ENCODE measurements around the gene SLC4A5.

Gene SLC4A5

DNA sequence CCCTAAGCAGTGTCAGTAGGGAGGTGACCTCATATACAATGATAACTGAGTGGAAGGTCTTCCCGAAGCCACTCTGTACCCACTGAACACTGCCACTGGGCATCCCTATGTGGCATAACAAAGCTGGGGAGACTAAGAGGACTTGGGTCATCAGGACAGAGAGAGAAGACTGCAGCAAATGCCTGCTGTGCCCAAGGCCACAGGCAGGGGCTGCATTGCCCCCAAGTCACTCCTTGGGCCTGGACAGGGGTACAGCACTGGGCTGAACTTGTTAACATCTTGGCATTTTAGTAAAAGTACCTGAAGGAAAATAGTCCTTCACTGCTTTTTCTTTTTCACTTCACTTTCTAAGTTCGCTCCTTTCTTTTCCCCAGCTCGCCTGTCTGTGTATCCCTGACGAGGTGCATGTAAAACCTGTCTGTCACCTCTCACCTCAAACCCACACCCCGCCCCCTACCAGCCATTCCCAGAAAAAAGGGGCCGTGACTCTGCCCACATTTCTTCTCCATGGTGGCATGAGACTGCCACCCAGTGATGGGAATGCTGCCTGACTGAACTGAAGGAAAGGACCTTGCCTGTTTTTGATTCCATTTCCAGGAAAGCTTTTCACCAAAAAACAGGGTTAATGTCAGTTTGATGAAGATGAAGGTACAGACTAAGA lies 81.9 kb downstream of the SLC4A5 start:
- H3K36me3 ChIP-seq (ENCODE audit: insufficient read depth, low read depth, low read length) = no peaks in the 10 kb centered on the region
- no peak overlapping the region for H3K4me3 ChIP-seq (ENCODE audit: low read length)
- no peak overlapping the region for H3K27ac ChIP-seq (ENCODE audit: low read length)
- H3K27me3 ChIP-seq (ENCODE audit: insufficient read depth, low read length) = no peaks in the 10 kb centered on the region
- no peak overlapping the region for H3K9ac ChIP-seq (ENCODE audit: low read depth, low read length)
- no peaks in the 10 kb centered on the region; the same call in 1 of the 2 replicates for H3K4me1 ChIP-seq (ENCODE audit: insufficient read depth, low read length)
- no peaks in the 10 kb centered on the region for H3K9me3 ChIP-seq (ENCODE audit: insufficient read depth, low read depth, low read length)

DNA sequence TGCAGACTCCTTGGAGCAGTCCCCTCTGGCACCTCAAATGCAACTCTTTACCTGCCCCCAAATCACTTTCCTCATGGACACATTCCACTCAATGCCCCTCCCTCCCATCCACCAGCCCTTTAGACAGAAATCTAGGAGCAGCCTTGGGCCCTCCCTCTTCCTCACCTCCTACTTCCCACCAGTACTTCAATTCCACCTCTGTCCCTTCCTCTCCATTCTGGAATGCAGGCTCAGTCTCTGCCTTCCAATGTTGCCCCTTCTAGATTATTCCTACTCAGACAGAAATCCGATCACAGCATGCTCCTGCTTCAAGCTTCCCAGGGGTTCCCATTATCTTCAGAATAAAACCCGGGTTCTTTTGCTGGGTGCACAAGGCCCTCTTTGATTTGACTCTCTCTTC lies 82.7 kb downstream of the SLC4A5 start:
- no peak overlapping the region for H3K9ac ChIP-seq (ENCODE audit: low read depth, low read length)
- no peak overlapping the region for H3K4me3 ChIP-seq (ENCODE audit: low read length)
- H3K27me3 ChIP-seq (ENCODE audit: insufficient read depth, low read length) = no peaks in the 10 kb centered on the region
- no peak overlapping the region for H3K27ac ChIP-seq (ENCODE audit: low read length)
- no peaks in the 10 kb centered on the region; the same call in 1 of the 2 replicates for H3K4me1 ChIP-seq (ENCODE audit: insufficient read depth, low read length)
- no peaks in the 10 kb centered on the region for H3K9me3 ChIP-seq (ENCODE audit: insufficient read depth, low read depth, low read length)
- no peaks in the 10 kb centered on the region for H3K36me3 ChIP-seq (ENCODE audit: insufficient read depth, low read depth, low read length)

DNA sequence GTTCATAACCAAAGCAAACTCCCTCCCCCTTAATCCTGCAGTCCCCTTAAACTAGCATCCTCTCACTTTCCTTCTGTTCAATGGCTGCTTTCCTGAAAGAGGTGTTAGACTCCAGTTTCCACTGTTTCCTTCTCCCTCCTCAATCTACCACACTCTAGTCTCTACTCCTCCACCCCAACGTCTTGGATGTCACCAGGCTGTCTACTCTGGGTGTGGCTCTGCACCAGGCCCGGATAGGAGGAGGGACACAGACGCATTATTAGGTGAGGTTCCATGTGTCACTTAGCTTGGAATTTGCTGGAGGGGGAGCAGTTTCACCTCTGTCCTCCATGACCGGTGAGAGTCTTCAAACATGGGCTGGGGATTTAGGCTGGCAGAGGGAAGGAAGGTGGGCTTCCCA lies 83.5 kb downstream of the SLC4A5 start:
- Histone ChIP-seq H3K27me3 (ENCODE audit: insufficient read depth, low read length) (no peaks in the 10 kb centered on the region), H3K4me3 (ENCODE audit: low read length) (no peak overlapping the region), H3K4me1 (ENCODE audit: insufficient read depth, low read length) (no peaks in the 10 kb centered on the region; the same call in 1 of the 2 replicates)

GRCh38 chr2:74259191-74259590 lies 84.0 kb downstream of the SLC4A5 start:
- no peaks in the 10 kb centered on the region for H3K27me3 ChIP-seq (ENCODE audit: insufficient read depth, low read length)
- H3K36me3 ChIP-seq (ENCODE audit: insufficient read depth, low read depth, low read length) = no peaks in the 10 kb centered on the region
- no peak overlapping the region for H3K27ac ChIP-seq (ENCODE audit: low read length)
- H3K9me3 ChIP-seq (ENCODE audit: insufficient read depth, low read depth, low read length) = no peaks in the 10 kb centered on the region
- H3K9ac ChIP-seq (ENCODE audit: low read depth, low read length) = no peak overlapping the region
- no peak overlapping the region for H3K4me3 ChIP-seq (ENCODE audit: low read length)
- no peaks in the 10 kb centered on the region; the same call in 1 of the 2 replicates for H3K4me1 ChIP-seq (ENCODE audit: insufficient read depth, low read length)

More for the DNA sequence above, 83.5 kb downstream of the SLC4A5 start:
- Histone ChIP-seq H3K27ac (ENCODE audit: low read length) (no peak overlapping the region), H3K9me3 (ENCODE audit: insufficient read depth, low read depth, low read length) (no peaks in the 10 kb centered on the region), H3K36me3 (ENCODE audit: insufficient read depth, low read depth, low read length) (no peaks in the 10 kb centered on the region), H3K9ac (ENCODE audit: low read depth, low read length) (no peak overlapping the region)

DNA sequence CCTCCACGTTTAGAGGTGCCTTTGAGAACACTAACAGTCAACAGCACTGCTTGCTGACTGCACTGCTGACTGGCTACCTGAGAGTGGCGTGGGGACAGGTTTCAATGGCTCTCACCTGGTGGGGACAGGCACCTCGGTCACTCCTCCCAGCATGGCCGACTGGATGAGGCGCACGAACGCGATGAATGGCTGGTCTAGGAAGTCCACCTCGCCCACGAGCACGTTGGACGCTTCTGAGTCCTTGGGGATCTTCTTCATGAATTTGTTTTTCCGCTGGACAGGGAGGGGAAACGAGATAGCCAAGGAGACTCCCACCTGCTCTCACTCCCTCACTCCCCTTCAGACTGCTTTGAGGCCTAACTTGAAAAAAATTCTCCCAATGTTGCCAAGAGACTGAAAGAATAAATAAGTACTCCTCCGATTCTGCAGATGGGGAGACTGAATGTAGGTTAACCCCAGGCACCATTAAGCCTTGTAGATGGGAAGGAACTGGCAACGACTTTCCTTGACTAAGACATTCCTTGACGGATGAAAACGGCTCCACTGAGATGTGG lies 87.5 kb downstream of the SLC4A5 start:
- H3K27me3 ChIP-seq (ENCODE audit: insufficient read depth, low read length) = no peaks in the 10 kb centered on the region
- H3K27ac ChIP-seq (ENCODE audit: low read length) = no peak overlapping the region
- no peak overlapping the region for H3K4me3 ChIP-seq (ENCODE audit: low read length)
- no peaks in the 10 kb centered on the region; the same call in 1 of the 2 replicates for H3K4me1 ChIP-seq (ENCODE audit: insufficient read depth, low read length)
- H3K36me3 ChIP-seq (ENCODE audit: insufficient read depth, low read depth, low read length) = no peaks in the 10 kb centered on the region
- no peaks in the 10 kb centered on the region for H3K9me3 ChIP-seq (ENCODE audit: insufficient read depth, low read depth, low read length)
- no peak overlapping the region for H3K9ac ChIP-seq (ENCODE audit: low read depth, low read length)

DNA sequence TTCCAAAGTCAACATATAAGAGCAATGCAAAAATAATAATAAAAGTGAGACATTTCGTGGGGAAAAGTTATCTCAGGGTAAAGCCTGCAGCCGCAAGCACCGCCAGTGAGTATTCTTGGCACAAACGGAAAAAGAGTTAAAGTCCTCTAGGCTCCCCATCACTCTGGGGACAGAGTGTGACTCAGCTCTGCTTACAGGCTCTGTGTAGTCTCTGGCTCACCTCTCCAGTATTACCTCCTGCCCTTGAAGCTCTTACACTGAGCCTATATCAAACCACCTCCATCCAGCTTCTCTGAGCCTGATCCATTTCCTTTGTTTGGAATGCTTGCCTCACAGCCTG lies 89.3 kb downstream of the SLC4A5 start:
- Histone ChIP-seq H3K36me3 (ENCODE audit: insufficient read depth, low read depth, low read length) (no peaks in the 10 kb centered on the region), H3K9ac (ENCODE audit: low read depth, low read length) (no peak overlapping the region), H3K27me3 (ENCODE audit: insufficient read depth, low read length) (no peaks in the 10 kb centered on the region), H3K27ac (ENCODE audit: low read length) (no peak overlapping the region), H3K4me1 (ENCODE audit: insufficient read depth, low read length) (no peaks in the 10 kb centered on the region; the same call in 1 of the 2 replicates), H3K4me3 (ENCODE audit: low read length) (no peak overlapping the region), H3K9me3 (ENCODE audit: insufficient read depth, low read depth, low read length) (no peaks in the 10 kb centered on the region)

DNA sequence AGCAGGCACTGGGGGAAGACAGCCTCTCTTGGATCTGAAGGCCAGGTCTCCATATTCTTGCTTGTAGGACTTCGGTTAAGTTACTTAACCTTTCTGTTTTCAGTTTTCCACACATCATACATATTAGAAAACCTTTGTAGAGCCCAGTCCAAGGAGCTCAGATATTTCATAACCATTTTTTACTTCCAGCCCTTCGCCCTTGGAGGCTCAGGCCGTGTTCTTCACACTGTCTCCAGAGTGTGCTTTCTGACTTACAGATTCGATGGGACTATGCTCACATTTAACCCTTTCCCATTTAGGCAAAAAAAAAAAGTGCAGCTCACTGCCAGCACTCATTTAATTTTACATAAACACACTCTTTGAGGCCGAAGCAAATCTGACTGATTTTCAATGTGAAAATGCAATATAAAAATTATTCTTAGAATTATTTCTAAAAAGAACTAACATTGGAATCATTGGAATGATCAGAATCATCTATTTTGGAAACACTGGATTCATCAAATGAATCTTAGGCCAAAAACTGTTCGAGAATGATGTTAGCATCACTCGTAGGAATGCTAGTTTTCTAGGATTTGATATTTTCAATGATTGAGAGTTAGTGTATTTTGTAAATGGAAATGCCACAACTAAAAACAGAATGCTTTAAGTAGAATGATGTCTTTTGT lies 89.8 kb downstream of the SLC4A5 start:
- Histone ChIP-seq H3K27ac (ENCODE audit: low read length) (no peak overlapping the region), H3K4me3 (ENCODE audit: low read length) (no peak overlapping the region), H3K9ac (ENCODE audit: low read depth, low read length) (no peak overlapping the region), H3K9me3 (ENCODE audit: insufficient read depth, low read depth, low read length) (no peaks in the 10 kb centered on the region), H3K4me1 (ENCODE audit: insufficient read depth, low read length) (no peaks in the 10 kb centered on the region), H3K27me3 (ENCODE audit: insufficient read depth, low read length) (no peaks in the 10 kb centered on the region), H3K36me3 (ENCODE audit: insufficient read depth, low read depth, low read length) (no peaks in the 10 kb centered on the region)

GRCh38 chr2:74252862-74253261 lies 90.4 kb downstream of the SLC4A5 start:
- Histone ChIP-seq H3K27me3 (ENCODE audit: insufficient read depth, low read length) (no peaks in the 10 kb centered on the region), H3K4me1 (ENCODE audit: insufficient read depth, low read length) (no peaks in the 10 kb centered on the region), H3K4me3 (ENCODE audit: low read length) (no peak overlapping the region), H3K9ac (ENCODE audit: low read depth, low read length) (no peak overlapping the region), H3K27ac (ENCODE audit: low read length) (no peak overlapping the region), H3K9me3 (ENCODE audit: insufficient read depth, low read depth, low read length) (no peaks in the 10 kb centered on the region), H3K36me3 (ENCODE audit: insufficient read depth, low read depth, low read length) (no peaks in the 10 kb centered on the region)

- Histone ChIP-seq H3K36me3 (ENCODE audit: insufficient read depth, low read depth, low read length) (no peaks in the 10 kb centered on the region), H3K9me3 (ENCODE audit: insufficient read depth, low read depth, low read length) (no peaks in the 10 kb centered on the region), H3K4me3 (ENCODE audit: low read length) (no peak overlapping the region), H3K9ac (ENCODE audit: low read depth, low read length) (no peak overlapping the region), H3K27ac (ENCODE audit: low read length) (no peak overlapping the region), H3K27me3 (ENCODE audit: insufficient read depth, low read length) (no peaks in the 10 kb centered on the region), H3K4me1 (ENCODE audit: insufficient read depth, low read length) (no peaks in the 10 kb centered on the region)
Observed at GRCh38 chr2:74252036-74252435, 91.2 kb downstream of the SLC4A5 start.

GRCh38 chr2:74250189-74250631 lies 93.0 kb downstream of the SLC4A5 start:
- no peaks in the 10 kb centered on the region for H3K36me3 ChIP-seq (ENCODE audit: insufficient read depth, low read depth, low read length)
- H3K9ac ChIP-seq (ENCODE audit: low read depth, low read length) = no peak overlapping the region
- H3K9me3 ChIP-seq (ENCODE audit: insufficient read depth, low read depth, low read length) = no peaks in the 10 kb centered on the region
- H3K4me3 ChIP-seq (ENCODE audit: low read length) = no peak overlapping the region
- H3K27ac ChIP-seq (ENCODE audit: low read length) = no peak overlapping the region
- no peaks in the 10 kb centered on the region for H3K27me3 ChIP-seq (ENCODE audit: insufficient read depth, low read length)
- no peaks in the 10 kb centered on the region for H3K4me1 ChIP-seq (ENCODE audit: insufficient read depth, low read length)

- Histone ChIP-seq H3K4me1 (ENCODE audit: insufficient read depth, low read length) (no peaks in the 10 kb centered on the region), H3K27ac (ENCODE audit: low read length) (no peak overlapping the region), H3K27me3 (ENCODE audit: insufficient read depth, low read length) (no peaks in the 10 kb centered on the region), H3K9ac (ENCODE audit: low read depth, low read length) (no peak overlapping the region), H3K36me3 (ENCODE audit: insufficient read depth, low read depth, low read length) (no peaks in the 10 kb centered on the region), H3K4me3 (ENCODE audit: low read length) (no peak overlapping the region), H3K9me3 (ENCODE audit: insufficient read depth, low read depth, low read length) (no peaks in the 10 kb centered on the region)
Observed at GRCh38 chr2:74249406-74250122, 93.7 kb downstream of the SLC4A5 start.
